GM12875 (cell line): ENCODE measurements around the gene EFCAB11.

Source experiments
- H3K4me3 ChIP-seq: one replicate; pipeline ENCODE4 v1.5.1; 2011; ENCODE audit warnings: low read depth, low read length, control low read depth
- CTCF ChIP-seq: IDR thresholded peaks from 2 replicates; pipeline ENCODE4 v1.5.1; 2011; ENCODE audit warnings: low read depth, mild to moderate bottlenecking, control low read depth, inconsistent platforms, low read length, moderate library complexity, borderline replicate concordance; ENCODE audit not compliant: insufficient read depth

EFCAB11 gene

GRCh38 chr14:89957376-89957775 lies 2.8 kb upstream of the EFCAB11 start:
- TF ChIP-seq CTCF, result no peak
- no peak overlapping the region for H3K4me3 ChIP-seq

GRCh38 chr14:89956661-89957009 lies 2.1 kb upstream of the EFCAB11 start:
- peak overlapping the region; percentile 90 for H3K4me3 ChIP-seq
- TF ChIP-seq CTCF, result no peak

- H3K4me3 ChIP-seq, result peak within 1 kb of the TSS; percentile 90
Observed at GRCh38 chr14:89955745-89956660, 1.5 kb upstream of the EFCAB11 start, which contains the start of gene TDP1. TSS of gene TDP1 (plus strand) at chr14:89955927. CDS start at chr14:89963115, 7,188 bp downstream.

GRCh38 chr14:89955022-89955744 lies 653 bp upstream of the EFCAB11 start:
- no peak for TF ChIP-seq CTCF
- H3K4me3 ChIP-seq, result peak overlapping the region; percentile 90

More at GRCh38 chr14:89955745-89956660, 1.5 kb upstream of the EFCAB11 start, which contains the start of gene TDP1:
- 0 out of 2 replicates have a peak, but pooled peaks have one; percentile 15 for TF ChIP-seq CTCF

- TF ChIP-seq CTCF, result no peak
- no peak overlapping the region for H3K4me3 ChIP-seq
Observed at GRCh38 chr14:89953602-89954001, 928 bp downstream of the EFCAB11 start.

GRCh38 chr14:89952576-89952975 lies 2.0 kb downstream of the EFCAB11 start:
- H3K4me3 ChIP-seq, result no peak overlapping the region
- no peak for TF ChIP-seq CTCF
